ENCODE measurements around the gene MRPL28.
"Not testable (repeated sequence)": the region's sequence is repeated elsewhere in the genome, so short reads cannot be mapped to it uniquely, and the experiment has no call there.

- TF ChIP-seq CTCF, POLR2A (IDR thresholded peaks at IDR 0.05): not testable (repeated sequence)
Observed at GRCh38 chr16:387761-388666, 17.7 kb upstream of the MRPL28 start.
